ENCODE data around the gene PCAT6.

DNA sequence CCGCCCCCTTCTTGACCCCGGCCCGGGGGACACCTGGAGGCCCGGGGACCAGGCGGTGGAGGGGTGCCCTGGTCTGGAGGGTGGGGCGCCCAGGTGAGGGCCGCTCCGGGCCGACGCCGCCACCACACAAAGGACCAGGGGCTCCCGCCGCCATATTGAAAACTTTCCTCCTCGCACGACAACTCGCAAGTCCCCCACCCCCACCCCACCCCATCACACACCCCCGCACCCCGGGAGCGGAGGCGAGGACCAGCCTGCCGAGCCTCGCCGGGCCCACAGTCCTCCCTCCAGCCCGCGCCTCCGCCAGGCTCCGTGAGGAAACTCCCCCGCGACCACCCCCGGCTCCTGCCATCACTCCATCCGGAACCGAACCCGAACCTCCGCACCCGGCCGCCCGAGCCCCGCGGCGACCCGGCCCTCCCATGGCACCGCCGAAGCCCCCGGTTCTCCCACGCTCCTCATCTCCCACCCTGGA is 3.3 kb upstream of the PCAT6 start:
- TF ChIP-seq CTCF (IDR thresholded peaks at IDR 0.05) (no peak), POLR2A (IDR thresholded peaks at IDR 0.05) (no peak), POLR2AphosphoS5 (IDR thresholded peaks at IDR 0.05) (no peak)

Measured in prostate gland (tissue), 2 donors.